K562 (cell line): ENCODE measurements around the gene LEPROT. TPM values are rescaled to one million over a fixed set of nuclear protein-coding genes. Genes with fewer than 3 reads are reported as not detected.

Experiments
- ATAC-seq: fragments of 200-7000 bp; cut with Tn5 transposase; 3 replicates; pipeline ENCODE4 v1.9.1; 2020; ENCODE audit warnings: moderate library complexity
- BruUV-seq: library from RNA; stranded (reverse); fragments of 400-500 nt; replicated peaks from 2 replicates; lab custom pipeline; 2021; lab: Mats Ljungman, UMichigan
- CTCF ChIA-PET: fragments of 300-600 bp; formaldehyde crosslinking; extraction: SDS; loops from one replicate; lab custom pipeline; 2021; ENCODE audit warnings: low intra/inter-chr PET ratio; lab: Yijun Ruan, JAX
- POLR2A ChIA-PET: fragments of 300-600, 350-650 bp; sonication (Branson Sonifier 250); formaldehyde crosslinking; extraction: SDS; loops from one replicate; lab custom pipeline; 2021; ENCODE audit warnings: antibody characterized with exemption, inconsistent platforms; lab: Yijun Ruan, JAX
- DNase-seq, 4 experiments: peaks; one replicate each; pipeline versions ENCODE4 v3.0.0 to v3.0.0-alpha.2; 2011 to 2018; ENCODE audit warnings: low spot score in 3 of 4, mixed read lengths in 3 of 4; ENCODE audit errors: extremely low read depth in 1 of 4
- FAIRE-seq: peaks from 2 replicates; lab custom pipeline; 2011; peaks lifted over from hg19 to GRCh38; lab: Jason Lieb, UNC
- H2AFZ ChIP-seq: 2 replicates; pipeline ENCODE4 v1.6.0; 2011; ENCODE audit warnings: low read depth, low read length, control low read depth, inconsistent platforms
- H3K27ac ChIP-seq: fragments of 200-600 bp; 3 replicates; pipeline ENCODE4 v1.8.0; 2011; ENCODE audit warnings: low read depth, mild to moderate bottlenecking, control low read depth, inconsistent platforms, low read length, moderate library complexity, mixed read lengths; ENCODE audit errors: extremely low read depth
- H3K27me3 ChIP-seq, 2 experiments: fragments of 300-600 bp in 1 of 2; 2 replicates in 1 of 2; 3 replicates in 1 of 2; pipeline versions ENCODE4 v1.6.0 to v1.8.0; 2011; ENCODE audit warnings: inconsistent platforms in 2 of 2, low read length in 2 of 2, mild to moderate bottlenecking in 1 of 2, mixed read lengths in 1 of 2, moderate library complexity in 1 of 2; ENCODE audit not compliant: control insufficient read depth in 2 of 2, insufficient read depth in 2 of 2
- H3K36me3 ChIP-seq: fragments of 300-600 bp; 3 replicates; pipeline ENCODE4 v1.8.0; 2011; ENCODE audit warnings: mild to moderate bottlenecking, low read length, inconsistent platforms; ENCODE audit not compliant: control insufficient read depth, insufficient read depth
- H3K4me1 ChIP-seq, 2 experiments: fragments of 200-600 bp in 1 of 2; replicated peaks in 1 of 2; 2 replicates in 1 of 2; 3 replicates in 1 of 2; pipeline versions ENCODE4 v1.5.1 to v1.8.0; 2011; ENCODE audit warnings: inconsistent platforms in 2 of 2, low read length in 2 of 2, mild to moderate bottlenecking in 1 of 2, mixed read lengths in 1 of 2, moderate library complexity in 1 of 2; ENCODE audit not compliant: control insufficient read depth in 2 of 2, insufficient read depth in 2 of 2
- H3K4me2 ChIP-seq: 2 replicates; pipeline ENCODE4 v1.6.1; 2011; ENCODE audit warnings: low read length, control low read depth, inconsistent platforms, mixed read lengths; ENCODE audit not compliant: insufficient read depth
- H3K4me3 ChIP-seq: fragments of 200-600 bp; sonication (generic), shearing (Covaris generic); 2 replicates; pipeline ENCODE4 v1.5.1; 2016; ENCODE audit warnings: control low read depth, inconsistent platforms
- H3K79me2 ChIP-seq: fragments of 200-600 bp; 3 replicates; pipeline ENCODE4 v1.8.0; 2011; ENCODE audit warnings: low read length, inconsistent platforms; ENCODE audit not compliant: control insufficient read depth, insufficient read depth
- H3K9ac ChIP-seq, 2 experiments: 2 replicates each; pipeline versions ENCODE4 v1.6.0 to v1.6.1; 2011; ENCODE audit warnings: low read depth in 2 of 2, low read length in 2 of 2, control low read depth in 1 of 2, inconsistent platforms in 1 of 2, mild to moderate bottlenecking in 1 of 2, mixed read lengths in 1 of 2; ENCODE audit not compliant: insufficient read depth in 1 of 2
- H3K9me1 ChIP-seq: one replicate; pipeline ENCODE4 v1.6.0; 2011; ENCODE audit warnings: inconsistent platforms, mild to moderate bottlenecking, low read length, moderate library complexity; ENCODE audit not compliant: control insufficient read depth, insufficient read depth
- H3K9me3 ChIP-seq: replicated peaks from 2 replicates; pipeline ENCODE4 v1.5.1; 2011; ENCODE audit warnings: low read depth, low read length, inconsistent platforms; ENCODE audit not compliant: control insufficient read depth, insufficient read depth
- H4K20me1 ChIP-seq: replicated peaks from 2 replicates; pipeline ENCODE4 v1.6.1; 2011; ENCODE audit warnings: low read length, inconsistent platforms, mixed read lengths; ENCODE audit not compliant: control insufficient read depth, insufficient read depth
- DDX20 ChIP-seq: fragments of 450-650 bp; IDR thresholded peaks from 2 replicates; pipeline ENCODE4 v1.6.1; 2016; ENCODE audit warnings: missing genetic modification characterization, low read depth, mild to moderate bottlenecking, missing compliant biosample characterization, moderate library complexity
- KAT7 ChIP-seq: sonication (generic); formaldehyde crosslinking; IDR thresholded peaks from 2 replicates; pipeline ENCODE4 v1.8.0; 2022; ENCODE audit warnings: missing genetic modification reagents, mild to moderate bottlenecking, borderline replicate concordance
- MBD2 ChIP-seq: sonication (generic); IDR thresholded peaks from 2 replicates; pipeline ENCODE4 v1.6.1; 2016; ENCODE audit warnings: low read depth, borderline replicate concordance
- NELFE ChIP-seq: IDR thresholded peaks from 2 replicates; pipeline ENCODE4 v1.6.1; 2011; ENCODE audit warnings: mild to moderate bottlenecking; ENCODE audit not compliant: insufficient read depth, insufficient read length
- ZBTB17 ChIP-seq: fragments of 450-650 bp; formaldehyde crosslinking; IDR thresholded peaks from 2 replicates; pipeline ENCODE4 v1.4.0; 2020; ENCODE audit warnings: mild to moderate bottlenecking
- in situ Hi-C: fragments of 300-500 bp; cut with MboI; formaldehyde crosslinking; loops from 4 replicates; pipeline ENCODE4 v1.15.0; 2018; ENCODE audit warnings: inconsistent platforms, mixed read lengths
- intact Hi-C: fragments of 100-400 bp; cut with micrococcal nuclease; formaldehyde crosslinking; loops from 2 replicates; pipeline ENCODE4 v1.14.2; 2022
- polyA plus RNA-seq, 8 experiments: library from polyadenylated mRNA; depleted of rRNA in 4 of 8; stranded (reverse) in 5 of 8; unstranded in 3 of 8; fragments of >200 nt; fragmentation: Nextera tagmentation in 2 of 8; fragmentation: Illumina TruSeq in 1 of 8; extraction: Ambion mirVana in 2 of 8; extraction: Trizol in 1 of 8; gene quantifications; 2 replicates each; pipeline versions ENCODE4 v1.2.1 to v1.2.3, GENCODE V29; 2011 to 2014; ENCODE audit warnings: inconsistent platforms in 1 of 8, missing spikeins in 1 of 8
- total RNA-seq, 7 experiments: library from RNA; depleted of rRNA in 6 of 7; stranded (reverse); fragments of >200 nt in 6 of 7; fragmentation: Illumina TruSeq in 2 of 7; extraction: Trizol in 2 of 7; gene quantifications; 2 replicates each; pipeline versions ENCODE4 v1.2.1 to v1.2.3, GENCODE V29; 2011 to 2021; ENCODE audit warnings: low replicate concordance in 1 of 7
- TF ChIP-seq, protein P1 (sequence below), 3 experiments: IDR thresholded peaks in 2 of 3; conservative IDR thresholded peaks in 1 of 3; 2 replicates each; pipeline ENCODE4 v1.5.1; 2011 to 2012; ENCODE audit warnings: low read length in 3 of 3, mild to moderate bottlenecking in 3 of 3, control low read depth in 2 of 3, improper control_type of control experiment in 1 of 3, inconsistent platforms in 1 of 3, low read depth in 1 of 3, mixed read lengths in 1 of 3, moderate library complexity in 1 of 3; ENCODE audit not compliant: insufficient read depth in 2 of 3

Gene LEPROT
- total and polyA plus RNA-seq, 9 of the 15 experiments (the other 6 are each of a cell fraction or from before 2014, with no cell fraction given): 28.1 to 97.5 (median 45.8) TPM

DNA sequence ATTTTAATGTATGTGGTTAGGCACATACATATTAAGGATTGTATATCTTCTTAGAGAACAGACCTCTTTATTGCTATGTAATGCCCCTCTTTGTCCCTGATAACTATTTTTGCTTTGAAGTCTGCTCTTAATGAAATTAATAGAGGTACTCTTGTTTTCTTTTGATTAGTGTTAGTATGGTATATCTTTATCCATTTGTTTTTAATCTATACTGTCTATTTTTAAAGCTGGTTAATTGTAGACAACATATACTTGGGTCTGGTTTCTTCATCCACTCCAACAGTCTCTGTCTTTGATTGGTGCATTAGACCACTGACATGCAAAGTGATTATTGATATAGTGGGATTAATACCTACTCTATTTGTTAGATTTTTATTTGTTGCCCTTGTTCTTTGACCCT is 36.0 kb downstream of the LEPROT start:
- FAIRE-seq (no peak), DNase-seq (no peak), ATAC-seq (no peak)
- H3K9me3 ChIP-seq: peaks cover 10% of the 10 kb centered on the region
- no peak for TF ChIP-seq DDX20 (tag)
- TF ChIP-seq NELFE: no peak
- TF ChIP-seq ZBTB17 (CRISPR knock-in tag): no peak
- TF ChIP-seq KAT7 (CRISPR knock-in tag): no peak
- no peak for TF ChIP-seq MBD2
- TF ChIP-seq, protein P1, sequence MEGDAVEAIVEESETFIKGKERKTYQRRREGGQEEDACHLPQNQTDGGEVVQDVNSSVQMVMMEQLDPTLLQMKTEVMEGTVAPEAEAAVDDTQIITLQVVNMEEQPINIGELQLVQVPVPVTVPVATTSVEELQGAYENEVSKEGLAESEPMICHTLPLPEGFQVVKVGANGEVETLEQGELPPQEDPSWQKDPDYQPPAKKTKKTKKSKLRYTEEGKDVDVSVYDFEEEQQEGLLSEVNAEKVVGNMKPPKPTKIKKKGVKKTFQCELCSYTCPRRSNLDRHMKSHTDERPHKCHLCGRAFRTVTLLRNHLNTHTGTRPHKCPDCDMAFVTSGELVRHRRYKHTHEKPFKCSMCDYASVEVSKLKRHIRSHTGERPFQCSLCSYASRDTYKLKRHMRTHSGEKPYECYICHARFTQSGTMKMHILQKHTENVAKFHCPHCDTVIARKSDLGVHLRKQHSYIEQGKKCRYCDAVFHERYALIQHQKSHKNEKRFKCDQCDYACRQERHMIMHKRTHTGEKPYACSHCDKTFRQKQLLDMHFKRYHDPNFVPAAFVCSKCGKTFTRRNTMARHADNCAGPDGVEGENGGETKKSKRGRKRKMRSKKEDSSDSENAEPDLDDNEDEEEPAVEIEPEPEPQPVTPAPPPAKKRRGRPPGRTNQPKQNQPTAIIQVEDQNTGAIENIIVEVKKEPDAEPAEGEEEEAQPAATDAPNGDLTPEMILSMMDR (IDR thresholded peaks at IDR 0.05 in 2 of 3, conservative IDR thresholded peaks at IDR 0.05 in 1 of 3; ENCODE audit: insufficient read depth in 2 of 3, low read depth in 1 of 3, low read length in 3 of 3): no peak
- H2AFZ ChIP-seq: no peak overlapping the region
- no peaks in the 10 kb centered on the region for H3K4me1 ChIP-seq
- no peak overlapping the region for H3K4me3 ChIP-seq
- H3K36me3 ChIP-seq: peaks cover 21% of the 10 kb centered on the region
- no peaks in the 10 kb centered on the region for H3K9me1 ChIP-seq
- intact Hi-C loops (no loop called here), in situ Hi-C loops (no loop called here)
- BruUV-seq: no TSS peak
- H3K79me2 ChIP-seq: no peaks in the 10 kb centered on the region
- no peaks in the 10 kb centered on the region for H4K20me1 ChIP-seq
- no peak overlapping the region for H3K9ac ChIP-seq
- H3K27me3 ChIP-seq: no peaks in the 10 kb centered on the region
- POLR2A ChIA-PET: no interaction called here
- no peak overlapping the region for H3K4me2 ChIP-seq
- CTCF ChIA-PET: no interaction called here
- no peak overlapping the region for H3K27ac ChIP-seq
